ENCODE data around the gene TLR2.
A peak's percentile ranks its signal among the peaks of the same experiment; 100 is the strongest.

Gene TLR2, protein sequence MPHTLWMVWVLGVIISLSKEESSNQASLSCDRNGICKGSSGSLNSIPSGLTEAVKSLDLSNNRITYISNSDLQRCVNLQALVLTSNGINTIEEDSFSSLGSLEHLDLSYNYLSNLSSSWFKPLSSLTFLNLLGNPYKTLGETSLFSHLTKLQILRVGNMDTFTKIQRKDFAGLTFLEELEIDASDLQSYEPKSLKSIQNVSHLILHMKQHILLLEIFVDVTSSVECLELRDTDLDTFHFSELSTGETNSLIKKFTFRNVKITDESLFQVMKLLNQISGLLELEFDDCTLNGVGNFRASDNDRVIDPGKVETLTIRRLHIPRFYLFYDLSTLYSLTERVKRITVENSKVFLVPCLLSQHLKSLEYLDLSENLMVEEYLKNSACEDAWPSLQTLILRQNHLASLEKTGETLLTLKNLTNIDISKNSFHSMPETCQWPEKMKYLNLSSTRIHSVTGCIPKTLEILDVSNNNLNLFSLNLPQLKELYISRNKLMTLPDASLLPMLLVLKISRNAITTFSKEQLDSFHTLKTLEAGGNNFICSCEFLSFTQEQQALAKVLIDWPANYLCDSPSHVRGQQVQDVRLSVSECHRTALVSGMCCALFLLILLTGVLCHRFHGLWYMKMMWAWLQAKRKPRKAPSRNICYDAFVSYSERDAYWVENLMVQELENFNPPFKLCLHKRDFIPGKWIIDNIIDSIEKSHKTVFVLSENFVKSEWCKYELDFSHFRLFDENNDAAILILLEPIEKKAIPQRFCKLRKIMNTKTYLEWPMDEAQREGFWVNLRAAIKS

GRCh38 chr4:153684182-153684970 is at the start of gene TLR2:
Gene TLR2, plus strand, starts transcription at chr4:153684280. Its CDS starts 18,628 bp downstream, at chr4:153702908.
- Histone ChIP-seq H3K4me1 (ENCODE audit: control insufficient read depth in 5 of 5, insufficient read depth in 5 of 5, low read length in 5 of 5) (peaks cover 0 to 21% (median 15%) of the 10 kb centered on the region in 5 donors), H3K36me3 (ENCODE audit: control insufficient read depth in 5 of 5, insufficient read depth in 5 of 5, low read length in 5 of 5) (peaks cover 0 to 13% (median 5%) of the 10 kb centered on the region in 5 donors), H3K27me3 (ENCODE audit: control insufficient read depth in 5 of 5, insufficient read depth in 4 of 5, low read length in 5 of 5) (no peaks in the 10 kb centered on the region), H3K9ac (ENCODE audit: low read length in 5 of 5) (peak within 1 kb of the TSS in 4 of 5 donors; percentile 67 to 80 (median 74)), H3K9me3 (ENCODE audit: control insufficient read depth in 5 of 5, low read length in 5 of 5) (peaks cover 3 to 8% (median 7%) of the 10 kb centered on the region in 5 donors), H3K27ac (ENCODE audit: low read depth, low read length) (no peak within 1 kb of the TSS), H3K4me3 (ENCODE audit: low read depth in 1 of 5, low read length in 5 of 5) (peak within 1 kb of the TSS; percentile 45 to 85 (median 70))

- peaks cover 25 to 79% (median 67%) of the 10 kb centered on the region in 5 donors for H3K36me3 ChIP-seq (ENCODE audit: control insufficient read depth in 5 of 5, insufficient read depth in 5 of 5, low read length in 5 of 5)
Observed at GRCh38 chr4:153634738-153635353, 49.2 kb upstream of the TLR2 start.

DNA sequence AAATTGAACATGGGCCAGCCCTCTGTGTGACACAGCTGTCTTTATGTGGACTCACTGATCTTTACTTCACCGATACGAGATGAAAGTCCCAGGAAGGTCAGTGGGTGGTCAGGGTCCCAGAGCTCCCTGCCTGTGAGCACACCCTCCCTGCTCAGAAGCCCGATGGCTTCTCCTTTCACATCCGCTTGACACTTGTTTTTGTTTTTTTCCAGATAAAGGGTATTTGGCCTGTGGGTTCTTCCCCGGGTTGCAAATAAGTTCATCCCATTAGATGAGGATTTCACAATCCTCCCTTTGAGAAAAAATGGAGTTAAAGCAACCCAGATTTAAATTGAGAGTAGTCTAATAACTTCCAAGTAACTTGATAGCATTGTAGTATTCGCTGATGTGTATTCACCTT is 48.2 kb upstream of the TLR2 start:
- Histone ChIP-seq H3K9me3 (ENCODE audit: control insufficient read depth in 5 of 5, low read length in 5 of 5) (no peaks in the 10 kb centered on the region), H3K27ac (ENCODE audit: low read depth, low read length) (no peak overlapping the region), H3K27me3 (ENCODE audit: control insufficient read depth in 5 of 5, insufficient read depth in 4 of 5, low read length in 5 of 5) (no peaks in the 10 kb centered on the region), H3K9ac (ENCODE audit: low read length in 5 of 5) (no peak overlapping the region), H3K4me3 (ENCODE audit: low read depth in 1 of 5, low read length in 5 of 5) (no peak overlapping the region), H3K4me1 (ENCODE audit: control insufficient read depth in 5 of 5, insufficient read depth in 5 of 5, low read length in 5 of 5) (peaks cover 0 to 13% (median 3%) of the 10 kb centered on the region in 5 donors), H3K36me3 (ENCODE audit: control insufficient read depth in 5 of 5, insufficient read depth in 5 of 5, low read length in 5 of 5) (peaks cover 23 to 69% (median 57%) of the 10 kb centered on the region in 5 donors)

More at GRCh38 chr4:153634738-153635353, 49.2 kb upstream of the TLR2 start:
- Histone ChIP-seq H3K4me3 (ENCODE audit: low read depth in 1 of 5, low read length in 5 of 5) (no peak overlapping the region), H3K9me3 (ENCODE audit: control insufficient read depth in 5 of 5, low read length in 5 of 5) (no peaks in the 10 kb centered on the region), H3K9ac (ENCODE audit: low read length in 5 of 5) (no peak overlapping the region), H3K27me3 (ENCODE audit: control insufficient read depth in 5 of 5, insufficient read depth in 4 of 5, low read length in 5 of 5) (no peaks in the 10 kb centered on the region), H3K27ac (ENCODE audit: low read depth, low read length) (no peak overlapping the region), H3K4me1 (ENCODE audit: control insufficient read depth in 5 of 5, insufficient read depth in 5 of 5, low read length in 5 of 5) (peaks cover 0 to 14% (median 3%) of the 10 kb centered on the region in 5 donors)

GRCh38 chr4:153637201-153637600 is 46.9 kb upstream of the TLR2 start:
- no peaks in the 10 kb centered on the region for H3K27me3 ChIP-seq (ENCODE audit: control insufficient read depth in 5 of 5, insufficient read depth in 4 of 5, low read length in 5 of 5)

DNA sequence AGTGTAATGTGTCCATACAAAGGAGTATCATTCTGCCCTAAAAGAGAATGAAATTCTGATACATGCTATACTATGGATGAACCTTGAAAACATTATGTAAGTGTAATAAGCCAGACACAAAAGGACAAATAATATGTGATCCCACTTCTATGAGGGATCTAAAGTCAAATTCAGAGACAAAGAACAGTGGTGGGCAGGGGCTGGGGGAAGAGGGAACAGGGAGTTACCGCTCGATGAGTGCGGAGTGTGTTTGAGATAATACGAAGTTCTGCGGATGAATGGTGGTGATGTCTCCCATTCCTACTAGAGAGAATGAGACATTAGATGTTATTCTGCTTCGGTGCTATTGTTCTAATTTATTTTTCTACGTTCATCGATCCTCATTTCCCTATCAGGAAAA is 46.1 kb upstream of the TLR2 start:
- H3K9ac ChIP-seq (ENCODE audit: low read length in 5 of 5), result no peak overlapping the region
- H3K36me3 ChIP-seq (ENCODE audit: control insufficient read depth in 5 of 5, insufficient read depth in 5 of 5, low read length in 5 of 5), result peaks cover 18 to 47% (median 36%) of the 10 kb centered on the region in 5 donors

More at GRCh38 chr4:153637201-153637600, 46.9 kb upstream of the TLR2 start:
- Histone ChIP-seq H3K4me3 (ENCODE audit: low read depth in 1 of 5, low read length in 5 of 5) (no peak overlapping the region), H3K4me1 (ENCODE audit: control insufficient read depth in 5 of 5, insufficient read depth in 5 of 5, low read length in 5 of 5) (peaks cover 0 to 4% (median 0%) of the 10 kb centered on the region in 5 donors), H3K9me3 (ENCODE audit: control insufficient read depth in 5 of 5, low read length in 5 of 5) (no peaks in the 10 kb centered on the region), H3K27ac (ENCODE audit: low read depth, low read length) (no peak overlapping the region), H3K36me3 (ENCODE audit: control insufficient read depth in 5 of 5, insufficient read depth in 5 of 5, low read length in 5 of 5) (peaks cover 22 to 55% (median 44%) of the 10 kb centered on the region in 5 donors), H3K9ac (ENCODE audit: low read length in 5 of 5) (no peak overlapping the region)

DNA sequence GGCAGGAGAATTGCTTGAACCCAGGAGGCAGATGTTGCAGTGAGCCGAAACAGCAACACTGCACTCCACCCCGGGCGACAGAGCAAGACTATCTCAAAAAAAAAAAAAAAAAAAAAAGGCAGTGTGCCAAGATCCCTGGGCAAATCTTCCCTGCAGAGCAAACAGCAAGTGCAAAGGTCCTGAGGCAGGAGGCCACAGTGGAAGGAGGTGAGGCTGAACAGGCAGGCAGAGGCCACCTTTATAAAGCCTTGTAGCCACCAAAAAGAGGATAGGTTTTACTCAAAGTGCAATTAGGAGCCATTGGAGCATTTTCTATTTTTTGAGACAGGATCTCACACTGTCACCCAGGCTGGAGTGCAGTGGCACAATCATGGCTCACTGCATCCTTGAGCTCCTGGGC is 45.1 kb upstream of the TLR2 start:
- H3K27me3 ChIP-seq (ENCODE audit: control insufficient read depth in 5 of 5, insufficient read depth in 4 of 5, low read length in 5 of 5), result no peaks in the 10 kb centered on the region
- H3K27ac ChIP-seq (ENCODE audit: low read depth, low read length), result no peak overlapping the region
- peaks cover 0 to 4% (median 0%) of the 10 kb centered on the region in 5 donors for H3K4me1 ChIP-seq (ENCODE audit: control insufficient read depth in 5 of 5, insufficient read depth in 5 of 5, low read length in 5 of 5)
- H3K9ac ChIP-seq (ENCODE audit: low read length in 5 of 5), result no peak overlapping the region
- peaks cover 11 to 40% (median 30%) of the 10 kb centered on the region in 5 donors for H3K36me3 ChIP-seq (ENCODE audit: control insufficient read depth in 5 of 5, insufficient read depth in 5 of 5, low read length in 5 of 5)
- no peak overlapping the region for H3K4me3 ChIP-seq (ENCODE audit: low read depth in 1 of 5, low read length in 5 of 5)
- no peaks in the 10 kb centered on the region for H3K9me3 ChIP-seq (ENCODE audit: control insufficient read depth in 5 of 5, low read length in 5 of 5)

More for the DNA sequence above, 46.1 kb upstream of the TLR2 start:
- H3K4me3 ChIP-seq (ENCODE audit: low read depth in 1 of 5, low read length in 5 of 5), result no peak overlapping the region
- no peaks in the 10 kb centered on the region for H3K27me3 ChIP-seq (ENCODE audit: control insufficient read depth in 5 of 5, insufficient read depth in 4 of 5, low read length in 5 of 5)
- no peaks in the 10 kb centered on the region for H3K9me3 ChIP-seq (ENCODE audit: control insufficient read depth in 5 of 5, low read length in 5 of 5)
- peaks cover 0 to 4% (median 0%) of the 10 kb centered on the region in 5 donors for H3K4me1 ChIP-seq (ENCODE audit: control insufficient read depth in 5 of 5, insufficient read depth in 5 of 5, low read length in 5 of 5)
- no peak overlapping the region for H3K27ac ChIP-seq (ENCODE audit: low read depth, low read length)

GRCh38 chr4:153639833-153640802 is 44.0 kb upstream of the TLR2 start:
- Histone ChIP-seq H3K4me3 (ENCODE audit: low read depth in 1 of 5, low read length in 5 of 5) (no peak overlapping the region), H3K27me3 (ENCODE audit: control insufficient read depth in 5 of 5, insufficient read depth in 4 of 5, low read length in 5 of 5) (no peaks in the 10 kb centered on the region), H3K9me3 (ENCODE audit: control insufficient read depth in 5 of 5, low read length in 5 of 5) (peaks cover 0 to 2% (median under 1%) of the 10 kb centered on the region in 5 donors), H3K9ac (ENCODE audit: low read length in 5 of 5) (no peak overlapping the region), H3K4me1 (ENCODE audit: control insufficient read depth in 5 of 5, insufficient read depth in 5 of 5, low read length in 5 of 5) (peaks cover 0 to 4% (median 0%) of the 10 kb centered on the region in 5 donors), H3K27ac (ENCODE audit: low read depth, low read length) (no peak overlapping the region), H3K36me3 (ENCODE audit: control insufficient read depth in 5 of 5, insufficient read depth in 5 of 5, low read length in 5 of 5) (peaks cover 1 to 29% (median 20%) of the 10 kb centered on the region in 5 donors)

GRCh38 chr4:153641532-153641931 is 42.5 kb upstream of the TLR2 start:
- peaks cover 0 to 15% (median 7%) of the 10 kb centered on the region in 5 donors for H3K36me3 ChIP-seq (ENCODE audit: control insufficient read depth in 5 of 5, insufficient read depth in 5 of 5, low read length in 5 of 5)
- no peak overlapping the region for H3K9ac ChIP-seq (ENCODE audit: low read length in 5 of 5)
- H3K27ac ChIP-seq (ENCODE audit: low read depth, low read length), result no peak overlapping the region
- H3K4me3 ChIP-seq (ENCODE audit: low read depth in 1 of 5, low read length in 5 of 5), result no peak overlapping the region
- peaks cover 0 to 5% (median 3%) of the 10 kb centered on the region in 5 donors for H3K9me3 ChIP-seq (ENCODE audit: control insufficient read depth in 5 of 5, low read length in 5 of 5)
- H3K4me1 ChIP-seq (ENCODE audit: control insufficient read depth in 5 of 5, insufficient read depth in 5 of 5, low read length in 5 of 5), result no peaks in the 10 kb centered on the region
- H3K27me3 ChIP-seq (ENCODE audit: control insufficient read depth in 5 of 5, insufficient read depth in 4 of 5, low read length in 5 of 5), result no peaks in the 10 kb centered on the region
